NCI-H2107 treated with DMSO at 0.1 percent for 48 hours (cell line): Measurements from ENCODE around the gene CFAP43.
"Not testable (repeated sequence)": the region's sequence is repeated elsewhere in the genome, so short reads cannot be mapped to it uniquely, and the experiment has no call there.

Experiments
- DNase-seq: peaks from one replicate; lab custom pipeline; 2025; ENCODE audit not compliant: unreplicated experiment; lab: John Stamatoyannopoulos, UW

The CFAP43 gene

GRCh38 chr10:104230490-104230889 is 1.7 kb downstream of the CFAP43 start:
- no peak for DNase-seq

- DNase-seq: no peak
These were observed 8.9 kb downstream of the CFAP43 start for GRCh38 chr10:104223304-104223703.

- no peak for DNase-seq
These were observed 11.6 kb downstream of the CFAP43 start for GRCh38 chr10:104220522-104220921.

- DNase-seq: no peak
These were observed 13.4 kb downstream of the CFAP43 start for GRCh38 chr10:104218751-104219150.

- no peak for DNase-seq
These were observed 15.5 kb downstream of the CFAP43 start for GRCh38 chr10:104216631-104217030.

- peak; percentile 23 for DNase-seq
These were observed 22.5 kb downstream of the CFAP43 start for GRCh38 chr10:104209575-104210198.

GRCh38 chr10:104208730-104209129 is 23.4 kb downstream of the CFAP43 start:
- no peak for DNase-seq

- no peak for DNase-seq
These were observed 29.9 kb downstream of the CFAP43 start for GRCh38 chr10:104202231-104202630.

GRCh38 chr10:104201636-104202035 is 30.5 kb downstream of the CFAP43 start:
- DNase-seq: no peak

- no peak for DNase-seq
These were observed 32.6 kb downstream of the CFAP43 start for GRCh38 chr10:104199567-104199966.

GRCh38 chr10:104197364-104197763 is 34.8 kb downstream of the CFAP43 start:
- no peak for DNase-seq

- DNase-seq: no peak
These were observed 36.5 kb downstream of the CFAP43 start for GRCh38 chr10:104195706-104196105.

GRCh38 chr10:104193787-104194186 is 38.4 kb downstream of the CFAP43 start:
- no peak for DNase-seq

- DNase-seq: no peak
These were observed 41.5 kb downstream of the CFAP43 start for GRCh38 chr10:104190695-104191094.

- DNase-seq: no peak
These were observed 48.5 kb downstream of the CFAP43 start for GRCh38 chr10:104183682-104184081.

- DNase-seq: not testable (repeated sequence)
These were observed 58.0 kb downstream of the CFAP43 start for GRCh38 chr10:104174136-104174535.

- no peak for DNase-seq
These were observed 61.4 kb downstream of the CFAP43 start for GRCh38 chr10:104170610-104171254.

- no peak for DNase-seq
These were observed 76.6 kb downstream of the CFAP43 start for GRCh38 chr10:104155591-104155990.

GRCh38 chr10:104151737-104152136 is 80.4 kb downstream of the CFAP43 start:
- no peak for DNase-seq

GRCh38 chr10:104150139-104150538 is 82.0 kb downstream of the CFAP43 start:
- DNase-seq: no peak

- DNase-seq: no peak
These were observed 85.3 kb downstream of the CFAP43 start for GRCh38 chr10:104146882-104147281.

- no peak for DNase-seq
These were observed 87.2 kb downstream of the CFAP43 start for GRCh38 chr10:104144931-104145330.

- DNase-seq: no peak
These were observed 88.3 kb downstream of the CFAP43 start for GRCh38 chr10:104143829-104144228.
